CD14-positive monocyte (primary cell): ENCODE data around the gene LRP2BP. TPM values are rescaled to one million over a fixed set of nuclear protein-coding genes. Genes with fewer than 3 reads are reported as not detected.

Source experiments
- DNase-seq, 3 donors: peaks; one replicate each; pipeline ENCODE4 v3.0.0-alpha.2; 2011 to 2022
- H2AFZ ChIP-seq: 2 replicates; pipeline ENCODE4 v1.6.0; 2012; ENCODE audit warnings: mild to moderate bottlenecking, low read depth, low read length, inconsistent platforms; ENCODE audit not compliant: insufficient read depth, poor library complexity, severe bottlenecking
- H3K27ac ChIP-seq, 2 donors: 1 replicate in 1 of 2; 2 replicates in 1 of 2; pipeline ENCODE4 v1.5.1; 2012 to 2013; ENCODE audit warnings: low read length in 2 of 2, control low read depth in 1 of 2, inconsistent platforms in 1 of 2, low read depth in 1 of 2, mild to moderate bottlenecking in 1 of 2
- H3K27me3 ChIP-seq, 2 donors: one replicate each; pipeline versions ENCODE4 v1.6.0 to v1.6.1; 2011 to 2013; ENCODE audit warnings: low read length in 2 of 2; ENCODE audit not compliant: control insufficient read depth in 2 of 2, insufficient read depth in 2 of 2
- H3K36me3 ChIP-seq, 2 donors: replicated peaks in 1 of 2; 1 replicate in 1 of 2; 2 replicates in 1 of 2; pipeline versions ENCODE4 v1.5.1 to v1.6.1; 2012 to 2013; ENCODE audit warnings: low read length in 2 of 2, control low read depth in 1 of 2, inconsistent platforms in 1 of 2, mild to moderate bottlenecking in 1 of 2; ENCODE audit not compliant: insufficient read depth in 2 of 2, control insufficient read depth in 1 of 2
- H3K4me1 ChIP-seq, 2 donors: 1 replicate in 1 of 2; 2 replicates in 1 of 2; pipeline versions ENCODE4 v1.5.1 to v1.6.1; 2012 to 2013; ENCODE audit warnings: low read length in 2 of 2, control low read depth in 1 of 2, inconsistent platforms in 1 of 2, mild to moderate bottlenecking in 1 of 2, moderate library complexity in 1 of 2; ENCODE audit not compliant: insufficient read depth in 2 of 2, control insufficient read depth in 1 of 2
- H3K4me2 ChIP-seq: replicated peaks from 2 replicates; pipeline ENCODE3; 2012; ENCODE audit warnings: low read length, moderate library complexity, mild to moderate bottlenecking; ENCODE audit not compliant: poor library complexity, severe bottlenecking; ENCODE audit errors: extremely low read depth
- H3K4me3 ChIP-seq, 3 experiments: fragments of 200-600 bp in 1 of 3; sonication (generic) in 1 of 3; replicated peaks in 1 of 3; 1 replicate in 2 of 3; 2 replicates in 1 of 3; pipeline ENCODE4 v1.5.1; 2011 to 2013; ENCODE audit warnings: low read length in 3 of 3, mild to moderate bottlenecking in 3 of 3, control low read depth in 2 of 3, low read depth in 2 of 3, inconsistent platforms in 1 of 3, moderate library complexity in 1 of 3
- H3K79me2 ChIP-seq: 2 replicates; pipeline ENCODE4 v1.6.0; 2012; ENCODE audit warnings: mild to moderate bottlenecking, control low read depth, inconsistent platforms, low read length, moderate library complexity; ENCODE audit not compliant: insufficient read depth
- H3K9ac ChIP-seq: 2 replicates; pipeline ENCODE4 v1.6.0; 2017; ENCODE audit warnings: low read length, mild to moderate bottlenecking; ENCODE audit not compliant: insufficient read depth, poor library complexity, severe bottlenecking
- H3K9me3 ChIP-seq, 2 donors: replicated peaks in 1 of 2; 1 replicate in 1 of 2; 2 replicates in 1 of 2; pipeline versions ENCODE4 v1.5.1 to v1.6.1; 2012 to 2013; ENCODE audit warnings: low read length in 2 of 2, control low read depth in 1 of 2; ENCODE audit not compliant: control insufficient read depth in 1 of 2, insufficient read depth in 1 of 2
- H4K20me1 ChIP-seq: 2 replicates; pipeline ENCODE4 v1.6.0; 2012; ENCODE audit warnings: mild to moderate bottlenecking, low read length, control low read depth, moderate library complexity; ENCODE audit not compliant: insufficient read depth
- H3K27ac Mint-ChIP-seq, 7 donors: one replicate each; pipeline ENCODE4 v1.8.0; 2020; ENCODE audit warnings: mild to moderate bottlenecking in 7 of 7, mixed read lengths in 7 of 7, moderate library complexity in 6 of 7, inconsistent platforms in 2 of 7
- H3K27me3 Mint-ChIP-seq, 3 donors: one replicate each; pipeline ENCODE4 v1.8.0; 2021 to 2022; ENCODE audit warnings: low read depth in 3 of 3, mild to moderate bottlenecking in 3 of 3, mixed read lengths in 3 of 3, moderate library complexity in 3 of 3, inconsistent platforms in 1 of 3
- H3K36me3 Mint-ChIP-seq, 2 donors: one replicate each; pipeline ENCODE4 v1.8.0; 2020; ENCODE audit warnings: mixed read lengths in 2 of 2, inconsistent platforms in 1 of 2, mild to moderate bottlenecking in 1 of 2
- H3K4me1 Mint-ChIP-seq: one replicate; pipeline ENCODE4 v1.8.0; 2020; ENCODE audit warnings: mild to moderate bottlenecking, mixed read lengths
- H3K4me3 Mint-ChIP-seq, 2 donors: one replicate each; pipeline ENCODE4 v1.8.0; 2020; ENCODE audit warnings: mild to moderate bottlenecking in 2 of 2, mixed read lengths in 2 of 2, moderate library complexity in 1 of 2
- H3K9me3 Mint-ChIP-seq, 7 donors: one replicate each; pipeline ENCODE4 v1.8.0; 2020 to 2022; ENCODE audit warnings: mixed read lengths in 7 of 7, mild to moderate bottlenecking in 6 of 7, moderate library complexity in 6 of 7, inconsistent platforms in 2 of 7
- CTCF ChIP-seq: fragments of 200-600 bp; IDR thresholded peaks from one replicate; pipeline ENCODE4 v1.8.0; 2022; ENCODE audit warnings: antibody characterized with exemption, mild to moderate bottlenecking
- WGBS: methylation state at CpG from one replicate; pipeline ENCODE4 v1.1.5; 2013; ENCODE audit warnings: missing lambda C conversion rate; ENCODE audit not compliant: insufficient coverage; 5-methylcytosine and 5-hydroxymethylcytosine counted together
- intact Hi-C, 2 donors: fragments of 100-400 bp; cut with micrococcal nuclease; formaldehyde crosslinking; loops; one replicate each; pipeline versions ENCODE4 v1.15.0 to v1.15.1; 2023
- polyA plus RNA-seq, 3 donors: library from polyadenylated mRNA; depleted of rRNA in 1 of 3; unstranded in 2 of 3; stranded (reverse) in 1 of 3; fragments of 300-500 nt in 2 of 3; fragments of >200 nt in 1 of 3; fragmentation: Illumina TruSeq in 2 of 3; gene quantifications; 1 replicate in 2 of 3; 2 replicates in 1 of 3; pipeline ENCODE4 v1.2.3, GENCODE V29; 2012 to 2021

LRP2BP gene
- polyA plus RNA-seq, 3 donors, result 0.04 to 0.10 (median 0.09) TPM

- peaks cover 11 to 15% of the 10 kb centered on the region in 2 donors for H3K4me1 ChIP-seq
- H3K27me3 ChIP-seq, result no peaks in the 10 kb centered on the region
- Mint-ChIP-seq H3K27ac (peak overlapping the region; percentile 98 to 99 (median 99)), H3K9me3 (peaks cover 0 to 7% (median 0%) of the 10 kb centered on the region in 7 donors), H3K27me3 (peaks cover 7 to 24% (median 24%) of the 10 kb centered on the region in 3 donors), H3K4me3 (peak overlapping the region; percentile 94 to 96), H3K4me1 (peaks cover 16% of the 10 kb centered on the region), H3K36me3 (peaks cover 11 to 19% of the 10 kb centered on the region in 2 donors)
- intact Hi-C loops, result loop anchor here in 1 of 2 donors (1.0 kb wide), 1 partner anchor 28 kb away; no protein-coding TSS in a partner anchor
- WGBS, result 16% methylated on average over 8 of the region's 13 CpGs
- H3K36me3 ChIP-seq, result peaks cover 0 to 17% of the 10 kb centered on the region in 2 donors
- peak overlapping the region; percentile 80 to 89 (median 80) for H3K4me3 ChIP-seq
- H3K27ac ChIP-seq, result peak overlapping the region; percentile 65 to 97
- TF ChIP-seq CTCF, result no peak
- peak; percentile 2 to 31 (median 7) for DNase-seq
- H4K20me1 ChIP-seq, result no peaks in the 10 kb centered on the region
- H3K79me2 ChIP-seq, result peaks cover 10% of the 10 kb centered on the region
- H3K9me3 ChIP-seq, result no peaks in the 10 kb centered on the region
- peak overlapping the region; percentile 92 for H3K9ac ChIP-seq
- peak overlapping the region; percentile 82 for H2AFZ ChIP-seq
- H3K4me2 ChIP-seq, result peak overlapping the region; percentile 77
These were observed 29.4 kb upstream of the LRP2BP start for GRCh38 chr4:185424905-185425646.

- no peak overlapping the region for H3K4me3 Mint-ChIP-seq
- H4K20me1 ChIP-seq, result no peaks in the 10 kb centered on the region
- no peak for TF ChIP-seq CTCF
- intact Hi-C loops, result no loop called here
- H3K4me1 ChIP-seq, result peaks cover 11 to 15% of the 10 kb centered on the region in 2 donors
- H3K36me3 ChIP-seq, result peaks cover 15 to 43% of the 10 kb centered on the region in 2 donors
- no peaks in the 10 kb centered on the region for H3K9me3 ChIP-seq
- no peak overlapping the region for H2AFZ ChIP-seq
- H3K9ac ChIP-seq, result no peak overlapping the region
- peaks cover 10% of the 10 kb centered on the region for H3K79me2 ChIP-seq
- no peak for DNase-seq
- no peak overlapping the region for H3K4me3 ChIP-seq
- no peaks in the 10 kb centered on the region for H3K27me3 ChIP-seq
- H3K4me1 Mint-ChIP-seq, result peaks cover 16% of the 10 kb centered on the region
- H3K27me3 Mint-ChIP-seq, result peaks cover 2 to 7% (median 2%) of the 10 kb centered on the region in 3 donors
- peaks cover 0 to 4% (median 0%) of the 10 kb centered on the region in 7 donors for H3K9me3 Mint-ChIP-seq
- peak overlapping the region in 1 of 7 donors; percentile 16 for H3K27ac Mint-ChIP-seq
- no CpG with 5 or more reads among the region's 2 CpGs for WGBS
- H3K36me3 Mint-ChIP-seq, result peaks cover 24 to 37% of the 10 kb centered on the region in 2 donors
- no peak overlapping the region for H3K27ac ChIP-seq
- no peak overlapping the region for H3K4me2 ChIP-seq
These were observed 25.8 kb upstream of the LRP2BP start for GRCh38 chr4:185421366-185422124.
